ENCODE data around the gene ABCC3.

ABCC3 gene

DNA sequence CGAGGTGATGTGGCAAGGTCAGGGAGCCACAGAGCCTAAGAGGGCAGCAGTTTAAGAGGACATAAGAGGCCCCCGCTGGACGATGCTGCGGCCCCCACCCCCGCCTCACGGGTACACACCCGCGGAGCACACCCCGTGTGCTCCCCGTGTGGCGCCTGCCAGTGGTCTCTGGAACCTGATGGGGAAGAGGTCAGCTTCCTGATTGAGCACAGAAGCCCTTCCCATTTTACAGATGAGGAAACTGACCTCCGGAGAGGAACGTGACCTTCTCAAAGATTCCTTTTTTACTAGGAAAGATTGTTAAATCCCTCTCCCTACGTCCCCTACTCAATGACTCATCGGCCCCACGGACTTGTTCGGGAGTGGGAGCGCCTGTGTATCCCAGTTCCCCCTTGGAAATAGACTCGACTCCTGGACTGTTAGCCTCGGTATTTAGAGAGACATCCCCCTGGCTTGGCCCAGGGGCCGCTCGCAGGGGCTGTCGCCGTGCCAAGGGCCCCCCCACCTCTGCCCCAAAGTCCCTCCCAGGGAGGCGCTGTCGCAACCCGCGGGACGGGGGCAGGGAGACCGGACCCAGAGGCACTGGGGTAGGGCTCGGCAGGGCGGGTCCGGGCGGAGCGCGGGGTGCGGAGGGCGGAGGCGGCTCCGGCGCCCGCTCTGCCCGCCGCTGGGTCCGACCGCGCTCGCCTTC, at the start of gene ABCC3:
TSS of gene ABCC3 (plus strand) at position 658 of the 691 bp plus-strand sequence. CDS start 56 bp downstream, outside the sequence.
- DNase-seq (ENCODE audit: low read depth): no peak

DNA sequence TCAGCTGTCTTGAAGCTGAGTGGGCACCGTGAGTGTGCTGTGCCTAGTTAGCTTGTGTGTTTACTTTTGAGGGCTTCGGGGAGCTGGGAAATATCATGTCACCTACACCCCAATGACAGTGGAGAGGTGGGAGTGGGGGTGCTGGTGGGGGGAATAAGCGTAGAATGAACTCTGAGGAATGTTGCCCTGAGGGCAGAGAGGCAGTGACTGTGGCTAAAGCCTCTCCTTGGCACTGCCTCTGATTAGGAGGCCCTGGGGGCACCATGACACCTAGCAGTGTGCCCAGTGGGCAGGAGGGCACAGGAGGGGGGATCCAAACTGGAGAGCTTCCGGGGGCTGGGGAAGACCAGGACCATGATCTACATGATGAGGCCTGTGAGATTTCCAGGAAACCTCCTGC, 49.3 kb upstream of the ABCC3 start:
- no peak for DNase-seq (ENCODE audit: low read depth)

DNA sequence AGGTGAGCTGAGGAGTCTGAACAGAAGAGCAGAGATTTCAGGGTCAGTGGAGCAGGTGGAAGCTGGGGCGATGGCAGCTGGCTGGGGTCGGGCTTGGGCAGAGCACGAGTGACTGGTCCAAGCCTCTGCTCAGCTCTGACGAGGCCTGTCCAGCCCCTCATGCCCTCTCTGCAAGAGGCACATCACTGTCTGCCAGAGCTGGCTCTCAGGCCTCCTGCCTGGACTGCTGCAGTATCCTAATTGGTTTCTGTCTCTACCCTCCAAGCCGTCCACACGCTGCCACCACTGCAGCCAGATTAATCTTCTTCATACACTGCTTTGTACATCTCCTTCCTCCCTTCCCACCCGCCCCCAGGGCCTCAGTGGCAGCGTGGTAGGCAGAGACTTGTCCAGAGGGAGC, 48.8 kb upstream of the ABCC3 start:
- DNase-seq (ENCODE audit: low read depth): no peak

GRCh38 chr17:50586421-50587247, 48.0 kb upstream of the ABCC3 start:
- no peak for DNase-seq (ENCODE audit: low read depth)

DNA sequence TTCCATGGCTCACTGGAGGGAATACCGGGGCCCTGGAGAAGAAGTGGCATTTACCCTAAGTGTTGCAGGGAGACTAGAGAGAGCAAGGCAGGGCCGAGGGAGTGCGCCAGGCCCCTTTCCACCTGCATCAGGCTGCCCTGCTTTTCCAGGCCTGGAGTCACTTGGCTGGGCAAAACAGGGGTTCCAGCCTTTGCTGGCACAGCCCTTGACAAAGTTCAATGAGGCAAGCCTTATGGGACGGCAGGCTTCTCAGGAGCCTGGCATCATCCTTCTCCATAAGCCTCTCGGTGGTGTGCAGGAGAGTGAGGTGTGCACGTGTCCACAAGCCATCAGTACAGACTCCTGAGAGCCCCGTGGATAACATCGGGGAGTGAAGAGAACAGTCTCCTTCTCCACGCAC, 47.1 kb upstream of the ABCC3 start:
- DNase-seq (ENCODE audit: low read depth): no peak

DNA sequence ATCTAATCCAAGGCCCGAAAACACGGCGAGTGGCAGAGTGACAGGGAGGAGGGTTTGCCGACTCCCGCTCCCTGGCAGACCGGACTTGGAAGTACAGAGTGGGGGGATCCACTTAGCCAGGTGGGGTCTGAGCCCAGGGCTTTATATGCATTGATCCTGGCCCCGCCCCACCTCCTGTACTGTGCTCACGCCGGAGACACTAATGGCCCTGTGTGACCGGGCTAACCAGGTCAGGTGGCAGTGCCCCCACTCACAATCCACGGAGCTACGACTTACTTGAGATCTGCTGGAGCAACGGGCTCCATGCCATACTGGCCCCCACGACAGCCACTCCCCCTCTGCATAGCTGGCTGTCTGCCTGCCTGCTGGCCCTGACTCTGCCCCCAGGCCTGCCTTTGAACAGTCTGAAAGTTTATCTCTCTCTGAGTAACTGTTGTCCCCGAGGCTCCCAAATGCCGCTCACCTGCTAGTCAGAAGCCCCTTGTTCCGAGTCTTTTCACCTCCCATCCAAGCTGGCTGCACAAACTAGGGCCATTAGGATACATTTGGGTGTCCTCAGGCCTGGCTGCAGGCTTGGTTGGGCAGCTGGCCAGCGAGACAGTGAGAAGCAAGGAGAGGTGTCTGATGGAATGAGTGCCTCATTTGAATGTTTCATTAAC, 46.2 kb upstream of the ABCC3 start:
- no peak for DNase-seq (ENCODE audit: low read depth)

- DNase-seq (ENCODE audit: low read depth): no peak
Observed at GRCh38 chr17:50589095-50589705, 45.5 kb upstream of the ABCC3 start.

DNA sequence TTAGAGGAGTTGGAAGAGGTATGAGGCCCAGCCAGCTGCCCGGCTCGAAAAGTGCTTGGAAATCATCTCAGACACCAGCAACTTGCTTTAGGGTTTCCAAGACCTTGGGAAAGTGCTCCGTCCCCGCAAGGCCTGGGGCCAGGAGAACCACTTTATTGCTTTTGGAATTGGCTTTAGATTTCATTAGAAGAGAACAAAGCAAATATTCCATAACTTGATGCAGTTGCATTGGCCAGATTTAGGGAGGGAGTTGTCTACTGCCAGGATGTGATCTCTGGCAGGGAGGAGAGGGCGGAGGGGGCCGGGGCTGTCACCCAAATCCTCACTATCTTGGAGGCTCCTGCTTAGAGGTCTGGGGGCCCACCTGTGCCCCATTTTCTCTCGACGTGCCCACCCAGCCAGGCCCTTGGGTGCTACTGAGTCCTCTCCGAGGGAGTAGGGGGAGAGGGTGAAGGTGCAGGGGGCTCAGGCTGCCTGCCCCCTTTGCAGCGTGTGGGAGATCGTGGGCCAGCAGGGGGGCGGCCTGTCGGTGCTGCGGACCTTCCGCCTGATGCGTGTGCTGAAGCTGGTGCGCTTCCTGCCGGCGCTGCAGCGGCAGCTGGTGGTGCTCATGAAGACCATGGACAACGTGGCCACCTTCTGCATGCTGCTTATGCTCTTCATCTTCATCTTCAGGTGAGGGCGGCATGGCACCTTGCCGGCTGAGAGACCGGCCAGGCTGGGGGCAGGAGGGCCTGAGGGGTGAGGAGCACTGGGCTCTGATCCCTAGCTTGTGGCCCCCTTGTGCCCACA, 43.5 kb upstream of the ABCC3 start:
- DNase-seq (ENCODE audit: low read depth): no peak

- no peak for DNase-seq (ENCODE audit: low read depth)
Observed at GRCh38 chr17:50593321-50593720, 41.4 kb upstream of the ABCC3 start.

GRCh38 chr17:50594128-50594823, 40.4 kb upstream of the ABCC3 start:
- no peak for DNase-seq (ENCODE audit: low read depth)

DNA sequence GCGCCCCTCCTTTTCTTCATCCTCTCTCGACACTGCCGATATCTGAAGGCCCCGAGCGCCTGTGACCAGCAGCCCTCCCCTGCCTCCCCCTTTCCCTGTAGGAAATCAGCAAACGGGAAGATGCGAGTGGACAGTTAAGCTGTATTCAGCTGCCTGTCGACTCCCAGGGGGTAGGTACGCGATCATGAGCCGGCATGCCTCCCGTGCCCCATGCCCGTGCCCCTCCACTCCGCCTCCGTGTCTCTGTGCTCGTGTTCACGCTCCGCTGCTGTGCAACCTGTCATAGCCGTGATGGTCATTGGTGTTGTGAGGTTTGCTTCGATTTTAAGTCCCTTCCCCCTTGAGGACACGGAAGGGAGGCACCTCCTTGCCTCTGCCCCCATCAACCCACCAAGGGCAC, 39.8 kb upstream of the ABCC3 start:
- DNase-seq (ENCODE audit: low read depth): no peak

DNA sequence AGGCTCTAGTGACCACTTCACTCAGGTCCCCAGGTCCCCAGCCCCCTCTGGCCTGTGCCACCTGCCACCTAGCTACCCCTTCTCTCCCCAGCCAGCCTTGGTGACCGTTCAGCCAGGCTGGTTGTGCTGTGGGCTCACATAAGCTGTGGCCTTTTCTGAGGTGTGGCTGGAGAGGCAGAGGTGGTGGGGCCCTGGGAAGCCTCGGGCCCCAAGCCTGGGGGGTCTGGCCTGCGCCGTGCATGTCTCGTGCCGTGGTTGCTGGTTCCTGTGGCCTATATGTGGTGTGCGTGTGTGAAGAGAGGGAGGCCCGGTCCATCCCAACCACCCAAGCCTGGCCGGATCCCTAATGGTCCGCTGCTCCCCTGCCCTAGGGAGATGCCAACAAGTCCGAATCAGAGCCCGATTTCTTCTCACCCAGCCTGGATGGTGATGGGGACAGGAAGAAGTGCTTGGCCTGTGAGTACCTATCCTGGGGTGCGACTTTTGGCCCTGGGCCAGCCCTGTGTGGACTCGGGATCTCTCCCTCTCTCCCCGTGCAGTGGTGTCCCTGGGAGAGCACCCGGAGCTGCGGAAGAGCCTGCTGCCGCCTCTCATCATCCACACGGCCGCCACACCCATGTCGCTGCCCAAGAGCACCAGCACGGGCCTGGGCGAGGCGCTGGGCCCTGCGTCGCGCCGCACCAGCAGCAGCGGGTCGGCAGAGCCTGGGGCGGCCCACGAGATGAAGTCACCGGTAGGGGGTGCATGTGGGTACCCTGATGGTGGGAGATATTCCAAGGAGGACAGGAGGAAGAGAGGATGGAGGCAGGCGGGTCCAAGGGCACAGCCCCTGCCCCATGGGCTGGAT, 38.3 kb upstream of the ABCC3 start:
- no peak for DNase-seq (ENCODE audit: low read depth)

DNA sequence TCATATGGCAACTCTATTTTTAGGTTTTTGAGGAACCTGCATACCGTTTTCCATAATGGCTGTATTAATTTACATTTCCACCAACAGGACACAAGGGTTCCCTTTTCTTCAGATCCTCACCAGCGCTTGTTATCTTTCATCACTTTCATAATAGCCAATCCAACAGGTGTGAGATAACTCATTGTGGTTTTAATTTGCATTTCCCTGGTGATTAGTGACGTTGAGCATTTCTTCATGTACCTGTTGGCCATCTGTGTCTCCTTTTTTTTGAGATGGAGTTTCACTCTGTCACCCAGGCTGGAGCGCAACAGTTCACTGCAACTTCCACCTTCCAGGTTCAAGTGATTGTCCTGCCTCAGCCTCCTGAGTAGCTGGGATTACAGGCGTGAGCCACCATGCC, 36.2 kb upstream of the ABCC3 start:
- no peak for DNase-seq (ENCODE audit: low read depth)

DNA sequence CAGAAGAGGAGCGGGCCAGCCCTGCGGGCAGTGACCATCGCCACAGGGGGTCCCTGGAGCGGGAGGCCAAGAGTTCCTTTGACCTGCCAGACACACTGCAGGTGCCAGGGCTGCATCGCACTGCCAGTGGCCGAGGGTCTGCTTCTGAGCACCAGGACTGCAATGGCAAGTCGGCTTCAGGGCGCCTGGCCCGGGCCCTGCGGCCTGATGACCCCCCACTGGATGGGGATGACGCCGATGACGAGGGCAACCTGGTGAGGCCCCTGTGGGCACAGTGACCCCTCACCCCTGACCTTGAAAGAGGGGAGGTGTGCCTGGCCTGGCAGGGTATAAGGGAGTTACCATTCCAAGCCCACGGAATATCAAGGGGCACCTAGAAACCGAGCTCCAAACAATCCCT, 35.1 kb upstream of the ABCC3 start:
- no peak for DNase-seq (ENCODE audit: low read depth)

- DNase-seq (ENCODE audit: low read depth): no peak
Observed at GRCh38 chr17:50601823-50602375, 32.8 kb upstream of the ABCC3 start.

DNA sequence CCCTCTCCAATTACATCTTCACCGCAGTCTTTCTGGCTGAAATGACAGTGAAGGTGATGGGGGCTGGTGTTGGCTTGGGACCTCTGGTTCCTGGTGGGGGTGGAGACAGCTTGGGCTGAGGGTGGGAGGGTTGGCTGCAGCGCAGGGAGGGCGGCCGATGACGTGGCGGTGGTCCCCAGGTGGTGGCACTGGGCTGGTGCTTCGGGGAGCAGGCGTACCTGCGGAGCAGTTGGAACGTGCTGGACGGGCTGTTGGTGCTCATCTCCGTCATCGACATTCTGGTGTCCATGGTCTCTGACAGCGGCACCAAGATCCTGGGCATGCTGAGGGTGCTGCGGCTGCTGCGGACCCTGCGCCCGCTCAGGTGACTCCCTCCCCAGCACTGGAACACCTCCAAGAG, 31.8 kb upstream of the ABCC3 start:
- DNase-seq (ENCODE audit: low read depth): no peak

DNA sequence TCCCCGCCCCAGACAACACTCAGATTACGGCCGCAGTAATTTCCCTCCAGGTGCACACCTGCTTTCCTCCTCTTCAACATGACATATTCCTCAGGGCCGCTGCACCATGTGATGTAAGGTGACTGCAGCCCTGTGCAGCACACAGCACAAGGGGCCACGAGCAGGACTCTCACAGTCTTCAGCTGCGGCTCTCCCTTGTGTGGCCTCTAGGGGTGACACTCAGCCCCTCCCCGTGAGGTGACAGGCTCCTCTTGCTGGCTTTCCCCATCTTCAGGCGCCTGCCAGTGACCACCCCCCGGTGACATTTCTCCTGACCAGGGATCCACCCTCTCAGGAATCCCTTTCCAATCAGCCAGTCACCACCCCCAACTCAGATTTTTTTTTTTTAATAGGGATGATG, 31.3 kb upstream of the ABCC3 start:
- no peak for DNase-seq (ENCODE audit: low read depth)

DNA sequence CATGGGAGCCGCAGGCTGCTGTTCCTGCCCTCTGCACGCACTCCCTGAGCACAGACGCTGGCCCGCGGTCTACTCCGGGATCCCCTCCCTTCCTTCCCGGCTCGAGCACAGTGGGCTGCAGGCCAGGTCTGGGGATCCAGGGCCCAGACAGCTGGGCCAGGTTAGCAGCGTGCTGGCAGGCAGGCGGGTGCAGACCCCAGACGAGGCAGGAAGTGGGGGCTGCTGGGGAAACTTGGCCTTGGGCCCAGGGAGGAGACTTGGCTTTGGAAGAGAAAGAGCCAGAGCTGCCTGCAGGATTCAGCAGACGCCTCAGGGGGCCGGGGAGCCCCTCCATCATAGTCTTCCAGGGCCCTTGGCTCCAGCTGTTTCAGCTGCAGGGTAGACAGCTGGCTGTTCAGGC, 30.2 kb upstream of the ABCC3 start:
- no peak for DNase-seq (ENCODE audit: low read depth)

DNA sequence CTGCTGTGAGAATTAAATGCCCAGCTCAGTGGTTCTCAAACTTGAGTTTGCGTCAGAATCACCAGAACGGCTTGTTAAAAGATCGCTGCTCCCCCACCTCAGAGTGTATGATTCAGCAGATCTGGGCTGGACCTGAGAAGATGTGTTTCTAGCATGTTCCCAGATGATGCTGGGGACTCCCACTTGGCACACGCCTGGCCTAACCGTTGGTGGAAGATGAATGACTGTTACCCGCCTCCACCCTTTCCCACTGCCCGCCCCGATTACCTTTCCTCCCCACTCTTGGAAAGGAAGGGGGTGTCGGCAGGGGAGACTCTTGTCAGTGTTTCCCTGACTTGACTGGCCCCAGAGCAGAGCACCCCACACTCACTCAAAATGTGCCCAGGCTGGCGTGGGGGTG, 29.3 kb upstream of the ABCC3 start:
- DNase-seq (ENCODE audit: low read depth): no peak

Data from CMK (cell line).